Measurements from ENCODE around the gene CDC42BPB. TPM values are rescaled to one million over a fixed set of nuclear protein-coding genes. Genes with fewer than 3 reads are reported as not detected.

The CDC42BPB gene
- total RNA-seq, 1 experiment from 2014 or later, result 82.7 TPM

- intact Hi-C loops (cut with micrococcal nuclease), result no loop called here
Measured at GRCh38 chr14:103081951-103082350, 24.6 kb upstream of the CDC42BPB start.

GRCh38 chr14:103078860-103079587, 21.7 kb upstream of the CDC42BPB start:
- no peak for TF ChIP-seq CTCF (IDR thresholded peaks at IDR 0.05; ENCODE audit: unreplicated experiment)
- Mint-ChIP-seq H3K9me3 (ENCODE audit: unreplicated experiment) (no peaks in the 10 kb centered on the region), H3K36me3 (ENCODE audit: insufficient read depth, unreplicated experiment) (no peaks in the 10 kb centered on the region), H3K27ac (ENCODE audit: low read depth, unreplicated experiment) (no peak overlapping the region), H3K4me3 (ENCODE audit: unreplicated experiment) (no peak overlapping the region), H3K27me3 (ENCODE audit: insufficient read depth, unreplicated experiment) (no peaks in the 10 kb centered on the region), H3K4me1 (ENCODE audit: insufficient read depth, unreplicated experiment) (peaks cover 6% of the 10 kb centered on the region)
- CTCF ChIA-PET, result interaction anchor here (0.6 to 3.2 kb wide), 13 partner anchors 12 to 240 kb away, joined by 3 to 19 read pairs (median 4); no protein-coding TSS in a partner anchor
- no peak for DNase-seq (ENCODE audit: unreplicated experiment)
- intact Hi-C loops (cut with micrococcal nuclease), result loop anchor here (1.0 to 10.0 kb wide), 3 partner anchors 213 to 384 kb away; no protein-coding TSS in a partner anchor
- POLR2A ChIA-PET, result interaction anchor here (0.5 to 1.3 kb wide), 4 partner anchors 11 to 197 kb away, joined by 3 read pairs; no protein-coding TSS in a partner anchor
- no TSS peak for BruUV-seq (replicated peaks)

More at GRCh38 chr14:103081951-103082350, 24.6 kb upstream of the CDC42BPB start:
- ChIA-PET CTCF (interaction anchor here (0.6 kb wide), 1 partner anchor 321 kb away, joined by 5 read pairs; no protein-coding TSS in a partner anchor), POLR2A (interaction anchor here (0.5 kb wide), 1 partner anchor 240 kb away, joined by 3 read pairs; no protein-coding TSS in a partner anchor)
- Mint-ChIP-seq H3K27me3 (ENCODE audit: insufficient read depth, unreplicated experiment) (no peaks in the 10 kb centered on the region), H3K9me3 (ENCODE audit: unreplicated experiment) (no peaks in the 10 kb centered on the region), H3K4me3 (ENCODE audit: unreplicated experiment) (no peak overlapping the region), H3K4me1 (ENCODE audit: insufficient read depth, unreplicated experiment) (no peaks in the 10 kb centered on the region), H3K27ac (ENCODE audit: low read depth, unreplicated experiment) (no peak overlapping the region), H3K36me3 (ENCODE audit: insufficient read depth, unreplicated experiment) (no peaks in the 10 kb centered on the region)
- no peak for TF ChIP-seq CTCF (IDR thresholded peaks at IDR 0.05; ENCODE audit: unreplicated experiment)
- BruUV-seq (replicated peaks), result no TSS peak
- no peak for DNase-seq (ENCODE audit: unreplicated experiment)

GRCh38 chr14:103078420-103078749, 21.0 kb upstream of the CDC42BPB start:
- ChIA-PET POLR2A (no interaction called here), CTCF (interaction anchor here (0.6 to 3.2 kb wide), 12 partner anchors 12 to 1941 kb away, joined by 3 to 19 read pairs (median 4); no protein-coding TSS in a partner anchor)
- peak; percentile 62 for TF ChIP-seq CTCF (IDR thresholded peaks at IDR 0.05; ENCODE audit: unreplicated experiment)
- DNase-seq (ENCODE audit: unreplicated experiment), result peak; percentile 86
- no peaks in the 10 kb centered on the region for H3K27me3 Mint-ChIP-seq (ENCODE audit: insufficient read depth, unreplicated experiment)
- no peaks in the 10 kb centered on the region for H3K9me3 Mint-ChIP-seq (ENCODE audit: unreplicated experiment)
- BruUV-seq (replicated peaks), result no TSS peak
- intact Hi-C loops (cut with micrococcal nuclease), result loop anchor here (1.0 to 10.0 kb wide), 3 partner anchors 214 to 384 kb away; no protein-coding TSS in a partner anchor
- H3K4me3 Mint-ChIP-seq (ENCODE audit: unreplicated experiment), result no peak overlapping the region
- peaks cover 6% of the 10 kb centered on the region for H3K4me1 Mint-ChIP-seq (ENCODE audit: insufficient read depth, unreplicated experiment)
- H3K27ac Mint-ChIP-seq (ENCODE audit: low read depth, unreplicated experiment), result no peak overlapping the region
- no peaks in the 10 kb centered on the region for H3K36me3 Mint-ChIP-seq (ENCODE audit: insufficient read depth, unreplicated experiment)

GRCh38 chr14:103074729-103075367, 17.5 kb upstream of the CDC42BPB start:
- ChIA-PET CTCF (interaction anchor here (0.5 to 3.0 kb wide), 18 partner anchors 22 to 379 kb away, joined by 3 to 20 read pairs (median 4); no protein-coding TSS in a partner anchor), POLR2A (interaction anchor here (0.7 to 1.4 kb wide), 5 partner anchors 19 to 1608 kb away, joined by 3 to 4 read pairs (median 3); no protein-coding TSS in a partner anchor)
- intact Hi-C loops (cut with micrococcal nuclease), result loop anchor here (5.0 to 10.0 kb wide), 2 partner anchors 317 to 380 kb away; no protein-coding TSS in a partner anchor
- Mint-ChIP-seq H3K27me3 (ENCODE audit: insufficient read depth, unreplicated experiment) (no peaks in the 10 kb centered on the region), H3K27ac (ENCODE audit: low read depth, unreplicated experiment) (no peak overlapping the region), H3K36me3 (ENCODE audit: insufficient read depth, unreplicated experiment) (no peaks in the 10 kb centered on the region), H3K4me1 (ENCODE audit: insufficient read depth, unreplicated experiment) (peaks cover 6% of the 10 kb centered on the region), H3K4me3 (ENCODE audit: unreplicated experiment) (no peak overlapping the region), H3K9me3 (ENCODE audit: unreplicated experiment) (no peaks in the 10 kb centered on the region)
- BruUV-seq (replicated peaks), result no TSS peak
- no peak for DNase-seq (ENCODE audit: unreplicated experiment)
- no peak for TF ChIP-seq CTCF (IDR thresholded peaks at IDR 0.05; ENCODE audit: unreplicated experiment)

Measured in MCF 10A (cell line).